Activated T-cell treated with anti-CD3 and anti-CD28 coated beads for 24 hours (primary cell): Measurements from ENCODE around the gene EXOC8.
"Not testable (repeated sequence)": the region's sequence is repeated elsewhere in the genome, so short reads cannot be mapped to it uniquely, and the experiment has no call there.

Experiments used
- DNase-seq: peaks from one replicate; pipeline ENCODE4 v3.0.0-alpha.2; 2020; ENCODE audit warnings: low read depth

Gene EXOC8

GRCh38 chr1:231353086-231353485, 15.4 kb upstream of the EXOC8 start:
- DNase-seq: no peak

- DNase-seq: no peak
These were observed 14.2 kb upstream of the EXOC8 start for GRCh38 chr1:231351816-231352215.

- DNase-seq: not testable (repeated sequence)
These were observed 11.2 kb upstream of the EXOC8 start for GRCh38 chr1:231348856-231349255.

- DNase-seq: no peak
These were observed 10.8 kb upstream of the EXOC8 start for GRCh38 chr1:231348442-231348841.

- DNase-seq: no peak
These were observed 10.3 kb upstream of the EXOC8 start for GRCh38 chr1:231347961-231348360.

GRCh38 chr1:231340328-231341013, 2.8 kb upstream of the EXOC8 start:
- DNase-seq: no peak

- DNase-seq: no peak
These were observed 847 bp upstream of the EXOC8 start, which contains the start of gene SPRTN for GRCh38 chr1:231338270-231339128. TSS of gene SPRTN (plus strand) at chr1:231338293. CDS start at chr1:231338384, 91 bp downstream.

- no peak for DNase-seq
These were observed 595 bp downstream of the EXOC8 start for GRCh38 chr1:231337043-231337471.

GRCh38 chr1:231335663-231336602, 1.7 kb downstream of the EXOC8 start:
- DNase-seq: no peak

- DNase-seq: no peak
These were observed 2.7 kb downstream of the EXOC8 start for GRCh38 chr1:231334952-231335351.

GRCh38 chr1:231334079-231334666, 3.5 kb downstream of the EXOC8 start:
- DNase-seq: no peak

GRCh38 chr1:231332761-231333160, 4.9 kb downstream of the EXOC8 start:
- DNase-seq: no peak

- no peak for DNase-seq
These were observed 8.2 kb downstream of the EXOC8 start for GRCh38 chr1:231329483-231329882.

GRCh38 chr1:231327617-231328016, 10.0 kb downstream of the EXOC8 start:
- DNase-seq: no peak

- DNase-seq: no peak
These were observed 11.4 kb downstream of the EXOC8 start for GRCh38 chr1:231326248-231326647.

GRCh38 chr1:231324660-231325059, 13.0 kb downstream of the EXOC8 start:
- DNase-seq: no peak

GRCh38 chr1:231322880-231323530, 14.6 kb downstream of the EXOC8 start:
- DNase-seq: no peak

GRCh38 chr1:231319080-231319479, 18.6 kb downstream of the EXOC8 start:
- DNase-seq: no peak

- DNase-seq: no peak
These were observed 19.1 kb downstream of the EXOC8 start for GRCh38 chr1:231318568-231318967.

GRCh38 chr1:231318015-231318355, 19.7 kb downstream of the EXOC8 start:
- no peak for DNase-seq

GRCh38 chr1:231317306-231318014, 20.2 kb downstream of the EXOC8 start:
- no peak for DNase-seq
